Muscle of leg (tissue), 16 donors: ENCODE results near the gene DDX41. TPM values are rescaled to one million over a fixed set of nuclear protein-coding genes. Genes with fewer than 3 reads are reported as not detected.
"Not testable (repeated sequence)": the region's sequence is repeated elsewhere in the genome, so short reads cannot be mapped to it uniquely, and the experiment has no call there.

Source experiments
- DNase-seq: peaks from one replicate; pipeline ENCODE4 v3.0.0; 2013
- H3K27ac ChIP-seq: one replicate; pipeline ENCODE4 v1.5.1; 2013; ENCODE audit warnings: mild to moderate bottlenecking, low read length, control low read depth
- H3K27me3 ChIP-seq: one replicate; pipeline ENCODE4 v1.6.1; 2013; ENCODE audit warnings: low read length; ENCODE audit not compliant: control insufficient read depth, insufficient read depth
- H3K36me3 ChIP-seq: one replicate; pipeline ENCODE4 v1.6.1; 2013; ENCODE audit warnings: low read length; ENCODE audit not compliant: control insufficient read depth, insufficient read depth
- H3K4me1 ChIP-seq: one replicate; pipeline ENCODE4 v1.6.1; 2013; ENCODE audit warnings: low read length; ENCODE audit not compliant: control insufficient read depth, insufficient read depth
- H3K4me3 ChIP-seq: one replicate; pipeline ENCODE4 v1.5.1; 2013; ENCODE audit warnings: low read length, control low read depth
- H3K9me3 ChIP-seq: replicated peaks from 2 replicates; pipeline ENCODE4 v1.6.1; 2013; ENCODE audit warnings: low read depth, low read length; ENCODE audit not compliant: control insufficient read depth
- WGBS: methylation state at CpG from one replicate; pipeline ENCODE4 v1.1.5; 2013; ENCODE audit warnings: missing lambda C conversion rate; ENCODE audit not compliant: insufficient coverage; 5-methylcytosine and 5-hydroxymethylcytosine counted together
- long read RNA-seq, 11 donors: transcript quantifications; one replicate each; lab custom pipeline, GENCODE V29; 2026
- polyA plus RNA-seq, 8 donors: library from polyadenylated mRNA; unstranded; fragments of 120-200 nt; gene quantifications; one replicate each; pipeline versions ENCODE4 v1.2.1 to v1.2.3, GENCODE V29; 2013; ENCODE audit warnings: inconsistent platforms in 1 of 8, low replicate concordance in 1 of 8; ENCODE audit not compliant: insufficient read length in 8 of 8, insufficient read depth in 1 of 8
- total RNA-seq: library from RNA; stranded (reverse); fragments of 120-200 nt; gene quantifications from one replicate; pipeline ENCODE4 v1.2.4, GENCODE V29; 2013

The DDX41 gene
- total RNA-seq (49.7 TPM), polyA plus RNA-seq (10 to 100 TPM; 44.4 to 69.0 (median 55.9) TPM)
- long read RNA-seq, donor 1, partial matches to known transcripts, result 5 of 5 reads
- long read RNA-seq, donor 1, other reads (novel, unspliced or antisense), result 0 of 5 reads
- long read RNA-seq, donor 2, result 0 reads
- long read RNA-seq, donor 3, partial matches to known transcripts, result 15 of 20 reads
- long read RNA-seq, donor 3, other reads (novel, unspliced or antisense), result 0 of 20 reads
- long read RNA-seq, donor 4, partial matches to known transcripts, result 0 of 4 reads
- long read RNA-seq, donor 4, other reads (novel, unspliced or antisense), result 0 of 4 reads
- long read RNA-seq, donor 5, partial matches to known transcripts, result 17 of 25 reads
- long read RNA-seq, donor 5, other reads (novel, unspliced or antisense), result 0 of 25 reads
- long read RNA-seq, donor 6, partial matches to known transcripts, result 16 of 19 reads
- long read RNA-seq, donor 6, other reads (novel, unspliced or antisense), result 0 of 19 reads
- long read RNA-seq, donor 7, partial matches to known transcripts, result 8 of 13 reads
- long read RNA-seq, donor 7, other reads (novel, unspliced or antisense), result 0 of 13 reads
- long read RNA-seq, donor 8, transcript DDX41-208 (17 exons, 2,607 nt), result major isoform, 6 of 7 reads
- long read RNA-seq, donor 8, partial matches to known transcripts, result 0 of 7 reads
- long read RNA-seq, donor 8, other reads (novel, unspliced or antisense), result 0 of 7 reads
- long read RNA-seq, donor 9, partial matches to known transcripts, result 9 of 12 reads
- long read RNA-seq, donor 9, other reads (novel, unspliced or antisense), result 0 of 12 reads
- long read RNA-seq, donor 10, partial matches to known transcripts, result 5 of 10 reads
- long read RNA-seq, donor 10, other reads (novel, unspliced or antisense), result 0 of 10 reads
- long read RNA-seq, donor 11, partial matches to known transcripts, result 9 of 9 reads
- long read RNA-seq, donor 11, other reads (novel, unspliced or antisense), result 0 of 9 reads

GRCh38 chr5:177516601-177517568, at the start of gene DDX41:
Gene DDX41 (minus strand): TSS chr5:177516961. CDS start chr5:177516945, 16 bp downstream.
- no peaks in the 10 kb centered on the region for H3K27me3 ChIP-seq
- peaks cover 70% of the 10 kb centered on the region for H3K36me3 ChIP-seq
- H3K9me3 ChIP-seq, result no peaks in the 10 kb centered on the region
- H3K4me3 ChIP-seq, result peak within 1 kb of the TSS; percentile 85
- DNase-seq, result peak; percentile 100
- H3K27ac ChIP-seq, result peak within 1 kb of the TSS; percentile 86
- peaks cover 38% of the 10 kb centered on the region for H3K4me1 ChIP-seq
- under 1% methylated on average over 91 of the region's 96 CpGs for WGBS

GRCh38 chr5:177565046-177565445, 48.3 kb upstream of the DDX41 start:
- no peak for DNase-seq
- H3K27ac ChIP-seq, result no peak overlapping the region
- 76% methylated on average over 3 of the region's 8 CpGs for WGBS
- no peaks in the 10 kb centered on the region for H3K36me3 ChIP-seq
- H3K27me3 ChIP-seq, result peaks cover 4% of the 10 kb centered on the region
- no peaks in the 10 kb centered on the region for H3K4me1 ChIP-seq
- no peak overlapping the region for H3K4me3 ChIP-seq
- no peaks in the 10 kb centered on the region for H3K9me3 ChIP-seq

GRCh38 chr5:177559446-177559941, 42.7 kb upstream of the DDX41 start:
- H3K27me3 ChIP-seq, H3K4me3 ChIP-seq, H3K4me1 ChIP-seq, H3K36me3 ChIP-seq, H3K9me3 ChIP-seq, H3K27ac ChIP-seq, DNase-seq: not testable (repeated sequence)
- 80% methylated on average over 2 of the region's 8 CpGs for WGBS

GRCh38 chr5:177557796-177558195, 41.0 kb upstream of the DDX41 start:
- no peaks in the 10 kb centered on the region for H3K9me3 ChIP-seq
- H3K27me3 ChIP-seq, result peaks cover 2% of the 10 kb centered on the region
- H3K4me1 ChIP-seq, result peaks cover 17% of the 10 kb centered on the region
- no peaks in the 10 kb centered on the region for H3K36me3 ChIP-seq
- 67% methylated on average over 3 of the region's 5 CpGs for WGBS
- no peak overlapping the region for H3K27ac ChIP-seq
- H3K4me3 ChIP-seq, result no peak overlapping the region
- no peak for DNase-seq

GRCh38 chr5:177557041-177557647, 40.4 kb upstream of the DDX41 start:
- no peak for DNase-seq
- 71% methylated on average over 1 of the region's 4 CpGs for WGBS
- H3K4me1 ChIP-seq, result peaks cover 23% of the 10 kb centered on the region
- H3K9me3 ChIP-seq, result no peaks in the 10 kb centered on the region
- H3K4me3 ChIP-seq, result no peak overlapping the region
- peaks cover 2% of the 10 kb centered on the region for H3K27me3 ChIP-seq
- no peak overlapping the region for H3K27ac ChIP-seq
- H3K36me3 ChIP-seq, result peaks cover 3% of the 10 kb centered on the region

- Histone ChIP-seq H3K36me3 (peaks cover 9% of the 10 kb centered on the region), H3K4me1 (peaks cover 23% of the 10 kb centered on the region), H3K27ac (no peak overlapping the region), H3K4me3 (no peak overlapping the region), H3K27me3 (peaks cover 2% of the 10 kb centered on the region), H3K9me3 (no peaks in the 10 kb centered on the region)
- WGBS, result 96% methylated on average over 3 of the region's 5 CpGs
- no peak for DNase-seq
These were observed 38.9 kb upstream of the DDX41 start for GRCh38 chr5:177555665-177556064.

- Histone ChIP-seq H3K27ac (no peak overlapping the region), H3K4me3 (no peak overlapping the region), H3K9me3 (no peaks in the 10 kb centered on the region), H3K27me3 (peaks cover 2% of the 10 kb centered on the region), H3K4me1 (peaks cover 23% of the 10 kb centered on the region), H3K36me3 (peaks cover 13% of the 10 kb centered on the region)
- 100% methylated on average over 1 of the region's 2 CpGs for WGBS
- DNase-seq, result no peak
These were observed 38.5 kb upstream of the DDX41 start for GRCh38 chr5:177555228-177555627.

- Histone ChIP-seq H3K27me3 (peaks cover 2% of the 10 kb centered on the region), H3K27ac (peak within 1 kb of the TSS; percentile 79), H3K36me3 (peaks cover 13% of the 10 kb centered on the region), H3K4me1 (peaks cover 23% of the 10 kb centered on the region), H3K4me3 (peak within 1 kb of the TSS; percentile 85), H3K9me3 (no peaks in the 10 kb centered on the region)
- peak; percentile 95 for DNase-seq
- WGBS, result 24% methylated on average over 15 of the region's 49 CpGs
These were observed 37.8 kb upstream of the DDX41 start, which contains the start of gene FAM193B for GRCh38 chr5:177554474-177555111. Gene FAM193B (minus strand): TSS chr5:177554563. CDS start chr5:177554458, 105 bp downstream.
